Stimulated activated naive B cell treated with anti-CD40 and anti-IgM and Interleukin-4, amounts not matched to agents 10 μg/mL and 1 μg/mL and 100 μg/mL, for 72 hours (primary cell): ENCODE results near the gene ORC4.

Experiments
- ATAC-seq, 2 donors: fragments of 150-1000 bp; cut with Tn5 transposase; replicated peaks; 2 replicates each; pipeline ENCODE4 v1.10.0; 2021; ENCODE audit warnings: moderate library complexity in 1 of 2
- DNase-seq: peaks from one replicate; pipeline ENCODE4 v3.0.0; 2021
- H3K27ac Mint-ChIP-seq: one replicate; pipeline ENCODE4 v1.8.0; 2022; ENCODE audit warnings: mild to moderate bottlenecking, mixed read lengths
- H3K27me3 Mint-ChIP-seq, 2 donors: one replicate each; pipeline ENCODE4 v1.8.0; 2022; ENCODE audit warnings: mixed read lengths in 2 of 2
- H3K36me3 Mint-ChIP-seq, 2 donors: one replicate each; pipeline ENCODE4 v1.8.0; 2022; ENCODE audit warnings: mixed read lengths in 2 of 2, mild to moderate bottlenecking in 1 of 2
- H3K4me1 Mint-ChIP-seq, 2 donors: one replicate each; pipeline ENCODE4 v1.8.0; 2022; ENCODE audit warnings: mixed read lengths in 2 of 2, mild to moderate bottlenecking in 1 of 2
- H3K4me3 Mint-ChIP-seq, 2 donors: one replicate each; pipeline ENCODE4 v1.8.0; 2022; ENCODE audit warnings: mild to moderate bottlenecking in 2 of 2, mixed read lengths in 2 of 2, moderate library complexity in 1 of 2
- H3K9me3 Mint-ChIP-seq, 2 donors: one replicate each; pipeline ENCODE4 v1.8.0; 2022; ENCODE audit warnings: mixed read lengths in 2 of 2, mild to moderate bottlenecking in 1 of 2

The ORC4 gene

GRCh38 chr2:147934881-147935620, 85.5 kb downstream of the ORC4 start:
- ATAC-seq (no peak), DNase-seq (no peak)
- H3K4me3 Mint-ChIP-seq: no peak overlapping the region
- no peaks in the 10 kb centered on the region for H3K4me1 Mint-ChIP-seq
- no peaks in the 10 kb centered on the region for H3K27me3 Mint-ChIP-seq
- peaks cover 3 to 19% of the 10 kb centered on the region in 2 donors for H3K36me3 Mint-ChIP-seq
- no peak overlapping the region for H3K27ac Mint-ChIP-seq
- H3K9me3 Mint-ChIP-seq: no peaks in the 10 kb centered on the region

GRCh38 chr2:147933931-147934330, 86.6 kb downstream of the ORC4 start:
- no peak overlapping the region for H3K27ac Mint-ChIP-seq
- ATAC-seq (no peak), DNase-seq (no peak)
- no peaks in the 10 kb centered on the region for H3K27me3 Mint-ChIP-seq
- no peaks in the 10 kb centered on the region for H3K4me1 Mint-ChIP-seq
- no peaks in the 10 kb centered on the region for H3K9me3 Mint-ChIP-seq
- peaks cover 3 to 19% of the 10 kb centered on the region in 2 donors for H3K36me3 Mint-ChIP-seq
- H3K4me3 Mint-ChIP-seq: no peak overlapping the region

DNA sequence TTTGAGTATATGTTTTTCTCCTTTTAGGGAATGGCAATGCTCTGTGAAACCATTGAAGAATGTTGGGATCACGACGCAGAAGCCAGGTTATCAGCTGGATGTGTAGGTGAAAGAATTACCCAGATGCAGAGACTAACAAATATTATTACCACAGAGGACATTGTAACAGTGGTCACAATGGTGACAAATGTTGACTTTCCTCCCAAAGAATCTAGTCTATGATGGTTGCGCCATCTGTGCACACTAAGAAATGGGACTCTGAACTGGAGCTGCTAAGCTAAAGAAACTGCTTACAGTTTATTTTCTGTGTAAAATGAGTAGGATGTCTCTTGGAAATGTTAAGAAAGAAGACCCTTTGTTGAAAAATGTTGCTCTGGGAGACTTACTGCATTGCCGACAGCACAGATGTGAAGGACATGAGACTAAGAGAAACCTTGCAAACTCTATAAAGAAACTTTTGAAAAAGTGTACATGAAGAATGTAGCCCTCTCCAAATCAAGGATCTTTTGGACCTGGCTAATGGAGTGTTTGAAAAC, 93.4 kb downstream of the ORC4 start:
- Mint-ChIP-seq H3K27me3 (no peaks in the 10 kb centered on the region), H3K27ac (no peak overlapping the region), H3K4me3 (no peak overlapping the region), H3K9me3 (no peaks in the 10 kb centered on the region), H3K4me1 (no peaks in the 10 kb centered on the region), H3K36me3 (peaks cover 0 to 3% of the 10 kb centered on the region in 2 donors)
- no peak for ATAC-seq
- DNase-seq: no peak

DNA sequence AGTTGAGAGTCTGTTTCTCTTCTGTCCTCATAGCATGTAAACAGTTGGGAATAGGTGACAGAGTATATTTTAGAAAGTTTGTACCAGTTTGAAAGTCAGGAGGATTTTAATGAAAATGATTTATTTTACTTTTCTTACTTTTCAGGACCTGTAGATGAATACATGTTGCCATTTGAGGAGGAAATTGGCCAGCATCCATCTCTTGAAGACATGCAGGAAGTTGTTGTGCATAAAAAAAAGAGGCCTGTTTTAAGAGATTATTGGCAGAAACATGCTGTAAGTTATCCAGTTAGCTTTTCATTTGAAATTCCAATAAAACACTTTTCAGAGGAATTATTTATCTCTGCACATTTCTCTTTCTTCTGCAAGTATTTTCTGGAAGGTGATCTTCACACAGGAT, 94.7 kb downstream of the ORC4 start:
- Mint-ChIP-seq H3K27ac (no peak overlapping the region), H3K4me3 (no peak overlapping the region), H3K4me1 (no peaks in the 10 kb centered on the region), H3K9me3 (no peaks in the 10 kb centered on the region), H3K36me3 (peaks cover 0 to 1% of the 10 kb centered on the region in 2 donors), H3K27me3 (no peaks in the 10 kb centered on the region)
- ATAC-seq (no peak), DNase-seq (no peak)

- Mint-ChIP-seq H3K36me3 (peaks cover 0 to 1% of the 10 kb centered on the region in 2 donors), H3K27ac (no peak overlapping the region), H3K4me3 (no peak overlapping the region), H3K27me3 (no peaks in the 10 kb centered on the region), H3K4me1 (no peaks in the 10 kb centered on the region), H3K9me3 (no peaks in the 10 kb centered on the region)
- no peak for ATAC-seq
- no peak for DNase-seq
These were observed 95.9 kb downstream of the ORC4 start for GRCh38 chr2:147924647-147925046.

- ATAC-seq (no peak), DNase-seq (no peak)
- no peaks in the 10 kb centered on the region for H3K9me3 Mint-ChIP-seq
- no peak overlapping the region for H3K4me3 Mint-ChIP-seq
- H3K27ac Mint-ChIP-seq: no peak overlapping the region
- H3K27me3 Mint-ChIP-seq: no peaks in the 10 kb centered on the region
- H3K4me1 Mint-ChIP-seq: no peaks in the 10 kb centered on the region
- peaks cover 0 to 1% of the 10 kb centered on the region in 2 donors for H3K36me3 Mint-ChIP-seq
These were observed 96.7 kb downstream of the ORC4 start for GRCh38 chr2:147923846-147924245.

GRCh38 chr2:147917161-147917560, 103.4 kb downstream of the ORC4 start:
- ATAC-seq: no peak
- no peaks in the 10 kb centered on the region for H3K4me1 Mint-ChIP-seq
- H3K27me3 Mint-ChIP-seq: no peaks in the 10 kb centered on the region
- H3K36me3 Mint-ChIP-seq: peaks cover 0 to 1% of the 10 kb centered on the region in 2 donors
- H3K4me3 Mint-ChIP-seq: no peak overlapping the region
- no peak overlapping the region for H3K27ac Mint-ChIP-seq
- no peak for DNase-seq
- H3K9me3 Mint-ChIP-seq: no peaks in the 10 kb centered on the region

DNA sequence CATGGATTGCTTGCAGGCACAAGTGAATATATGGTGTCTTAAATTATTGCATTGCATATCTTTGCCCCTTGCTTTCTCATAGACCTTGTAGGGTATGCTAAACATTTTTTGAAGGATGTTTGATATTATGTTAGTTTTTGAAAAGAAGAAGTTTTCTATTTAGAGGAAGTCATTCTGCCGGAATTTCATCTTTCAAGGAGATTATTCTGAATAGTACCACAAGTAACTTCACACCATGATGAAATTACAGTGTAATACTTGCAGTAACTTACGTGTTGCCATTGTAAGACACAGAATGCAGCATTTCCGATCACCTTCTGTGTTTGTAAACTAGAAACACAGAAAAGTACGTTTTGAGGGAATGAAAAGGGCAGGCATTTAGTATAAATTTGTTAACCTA, 103.8 kb downstream of the ORC4 start:
- H3K4me1 Mint-ChIP-seq: no peaks in the 10 kb centered on the region
- no peak overlapping the region for H3K4me3 Mint-ChIP-seq
- ATAC-seq: no peak
- H3K36me3 Mint-ChIP-seq: peaks cover 0 to 1% of the 10 kb centered on the region in 2 donors
- H3K9me3 Mint-ChIP-seq: no peaks in the 10 kb centered on the region
- H3K27ac Mint-ChIP-seq: no peak overlapping the region
- no peaks in the 10 kb centered on the region for H3K27me3 Mint-ChIP-seq
- no peak for DNase-seq

DNA sequence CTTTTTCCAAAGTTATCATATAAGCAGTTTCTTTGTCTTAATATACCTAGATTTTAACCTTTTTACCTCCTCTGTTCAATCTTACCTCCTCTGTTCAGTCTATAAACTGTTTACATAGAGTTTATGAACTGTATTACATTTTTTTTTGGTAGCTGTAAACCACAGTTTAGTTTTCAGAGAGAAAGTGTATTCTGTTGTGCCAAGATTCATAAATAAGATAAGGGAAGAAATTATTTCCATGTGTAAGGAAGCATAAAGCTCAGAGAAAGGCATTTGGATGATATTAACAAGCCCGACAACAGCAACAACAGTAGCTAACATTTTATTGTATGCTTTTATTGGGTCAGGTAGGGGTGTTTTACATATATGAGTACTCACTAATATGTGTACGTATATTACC, 104.5 kb downstream of the ORC4 start:
- Mint-ChIP-seq H3K4me3 (no peak overlapping the region), H3K4me1 (no peaks in the 10 kb centered on the region), H3K27ac (no peak overlapping the region), H3K36me3 (no peaks in the 10 kb centered on the region), H3K9me3 (no peaks in the 10 kb centered on the region), H3K27me3 (no peaks in the 10 kb centered on the region)
- ATAC-seq: no peak
- DNase-seq: no peak

- Mint-ChIP-seq H3K4me3 (no peak overlapping the region), H3K27ac (no peak overlapping the region), H3K27me3 (no peaks in the 10 kb centered on the region), H3K36me3 (no peaks in the 10 kb centered on the region), H3K4me1 (no peaks in the 10 kb centered on the region), H3K9me3 (no peaks in the 10 kb centered on the region)
- ATAC-seq (no peak), DNase-seq (no peak)
These were observed 106.6 kb downstream of the ORC4 start for GRCh38 chr2:147913701-147914480.

DNA sequence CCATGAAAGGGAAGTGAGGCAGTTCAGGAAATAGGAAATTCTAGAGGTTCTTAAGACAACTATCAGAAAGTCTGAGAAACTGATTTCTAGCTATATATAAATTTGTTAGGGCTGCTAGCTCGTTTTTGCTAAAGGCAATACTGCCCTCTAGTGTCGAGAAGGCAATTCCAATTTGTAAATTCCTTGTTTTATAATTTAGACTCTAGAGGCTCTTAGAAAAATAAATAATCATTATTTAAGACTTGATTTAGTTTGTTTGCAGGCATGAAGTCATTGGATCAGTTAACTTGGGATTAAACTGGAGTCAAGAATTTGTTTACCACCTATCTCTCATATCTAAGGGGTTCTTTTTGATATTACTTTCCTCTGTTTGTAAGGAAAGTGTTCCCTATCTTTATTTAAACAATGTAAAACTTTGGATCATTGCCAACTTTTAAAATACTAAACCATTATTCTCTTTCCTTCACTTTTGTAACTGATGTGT, 109.5 kb downstream of the ORC4 start:
- Mint-ChIP-seq H3K27ac (no peak overlapping the region), H3K4me1 (no peaks in the 10 kb centered on the region), H3K27me3 (no peaks in the 10 kb centered on the region), H3K36me3 (peaks cover 5 to 6% of the 10 kb centered on the region in 2 donors), H3K4me3 (no peak overlapping the region), H3K9me3 (peaks cover 0 to 2% of the 10 kb centered on the region in 2 donors)
- ATAC-seq: peak in 1 of 2 donors; percentile 48
- peak; percentile 1 for DNase-seq

GRCh38 chr2:147909178-147909577, 111.4 kb downstream of the ORC4 start:
- Mint-ChIP-seq H3K4me1 (no peaks in the 10 kb centered on the region), H3K27ac (no peak overlapping the region), H3K4me3 (no peak overlapping the region), H3K36me3 (peaks cover 5 to 6% of the 10 kb centered on the region in 2 donors), H3K27me3 (no peaks in the 10 kb centered on the region), H3K9me3 (peaks cover 0 to 2% of the 10 kb centered on the region in 2 donors)
- ATAC-seq (no peak), DNase-seq (no peak)

DNA sequence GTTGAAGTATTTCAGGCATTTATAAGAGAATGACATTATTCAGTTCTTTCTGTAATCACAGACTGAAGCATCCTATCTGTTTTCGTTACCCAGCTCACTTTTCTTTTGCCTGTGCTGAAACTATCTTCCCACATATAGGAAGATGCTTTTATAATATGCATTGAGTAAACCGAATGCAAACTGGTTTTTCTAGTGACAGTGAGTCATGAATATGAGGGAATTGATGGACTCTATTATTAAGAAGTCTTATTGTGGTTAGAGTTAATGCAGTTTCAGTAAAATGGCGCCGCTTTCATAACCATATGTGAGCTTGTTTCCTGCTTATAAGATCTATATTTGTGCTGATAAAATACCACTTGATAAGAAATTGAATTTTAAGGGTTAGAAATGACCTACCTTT, 116.5 kb downstream of the ORC4 start:
- H3K36me3 Mint-ChIP-seq: peaks cover 6 to 11% of the 10 kb centered on the region in 2 donors
- ATAC-seq: no peak
- H3K4me1 Mint-ChIP-seq: no peaks in the 10 kb centered on the region
- no peaks in the 10 kb centered on the region for H3K27me3 Mint-ChIP-seq
- no peak overlapping the region for H3K4me3 Mint-ChIP-seq
- H3K9me3 Mint-ChIP-seq: peaks cover 0 to 2% of the 10 kb centered on the region in 2 donors
- no peak for DNase-seq
- H3K27ac Mint-ChIP-seq: no peak overlapping the region

DNA sequence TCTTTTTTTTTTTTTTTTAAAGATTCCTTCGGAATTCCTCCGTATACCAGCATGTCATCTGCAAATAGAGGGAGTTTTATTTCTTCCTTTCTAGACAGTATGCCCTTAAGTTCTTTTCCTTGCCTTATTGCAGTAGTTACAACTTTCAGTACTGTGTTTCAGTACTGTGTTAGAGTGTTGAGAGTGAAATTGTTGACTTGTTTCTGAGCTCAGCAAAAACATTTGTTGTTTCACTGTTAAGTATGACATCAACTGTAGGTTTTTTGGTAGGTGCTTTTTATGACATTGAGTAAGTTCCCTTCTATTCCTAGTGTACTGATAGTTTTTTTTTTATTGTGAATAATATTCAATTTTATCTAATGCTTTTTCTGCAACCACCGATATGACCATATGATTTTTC, 131.9 kb downstream of the ORC4 start:
- Mint-ChIP-seq H3K9me3 (no peaks in the 10 kb centered on the region), H3K4me3 (no peak overlapping the region), H3K4me1 (peaks cover 3 to 14% of the 10 kb centered on the region in 2 donors), H3K36me3 (no peaks in the 10 kb centered on the region), H3K27me3 (no peaks in the 10 kb centered on the region), H3K27ac (no peak overlapping the region)
- ATAC-seq: no peak
- DNase-seq: no peak

DNA sequence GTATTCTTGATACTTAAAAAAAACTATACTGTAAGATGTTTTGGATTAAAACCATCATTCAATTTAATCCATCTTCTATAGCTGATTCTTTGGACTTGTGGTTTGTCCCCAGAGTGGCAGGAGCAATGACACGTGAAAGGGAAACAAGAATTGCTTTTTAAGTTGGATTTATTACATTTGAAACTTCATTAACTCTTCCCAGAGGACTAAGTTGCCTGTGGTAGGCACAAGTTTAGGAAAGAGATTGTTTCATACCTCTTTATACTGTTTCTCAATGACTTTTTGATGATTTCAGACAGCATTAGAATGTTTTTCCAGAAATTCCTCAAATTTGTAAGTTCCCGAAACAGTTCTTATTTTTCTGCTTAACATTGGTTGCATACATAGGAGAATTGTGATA, 134.4 kb downstream of the ORC4 start:
- H3K4me1 Mint-ChIP-seq: peaks cover 4 to 14% of the 10 kb centered on the region in 2 donors
- H3K27me3 Mint-ChIP-seq: no peaks in the 10 kb centered on the region
- no peak for DNase-seq
- H3K27ac Mint-ChIP-seq: no peak overlapping the region
- H3K36me3 Mint-ChIP-seq: no peaks in the 10 kb centered on the region
- no peaks in the 10 kb centered on the region for H3K9me3 Mint-ChIP-seq
- H3K4me3 Mint-ChIP-seq: no peak overlapping the region
- ATAC-seq: no peak
